Fibroblast of lung (primary cell): Measurements from ENCODE around the gene CDC16. TPM values are rescaled to one million over a fixed set of nuclear protein-coding genes. Genes with fewer than 3 reads are reported as not detected.

Experiments used
- DNase-seq, 2 donors: peaks; one replicate each; pipeline versions ENCODE4 v3.0.0 to v3.0.0-alpha.2; 2010; ENCODE audit warnings: low read depth in 2 of 2
- H2AFZ ChIP-seq: 2 replicates; pipeline ENCODE4 v1.5.1; 2012; ENCODE audit warnings: low read length, control low read depth, inconsistent platforms
- H3K27ac ChIP-seq: 2 replicates; pipeline ENCODE4 v1.5.1; 2011; ENCODE audit warnings: low read length, control low read depth; ENCODE audit not compliant: insufficient read depth
- H3K27me3 ChIP-seq: 2 replicates; pipeline ENCODE4 v1.5.1; 2011; ENCODE audit warnings: mild to moderate bottlenecking, low read length; ENCODE audit not compliant: control insufficient read depth, insufficient read depth
- H3K36me3 ChIP-seq: 2 replicates; pipeline ENCODE4 v1.5.1; 2011; ENCODE audit warnings: low read length; ENCODE audit not compliant: control insufficient read depth, insufficient read depth
- H3K4me1 ChIP-seq: 2 replicates; pipeline ENCODE4 v1.5.1; 2011; ENCODE audit warnings: low read length; ENCODE audit not compliant: control insufficient read depth, insufficient read depth; ENCODE audit errors: extremely low read depth
- H3K4me2 ChIP-seq: 2 replicates; pipeline ENCODE4 v1.5.1; 2011; ENCODE audit warnings: low read length, control low read depth; ENCODE audit not compliant: insufficient read depth; ENCODE audit errors: extremely low read depth
- H3K4me3 ChIP-seq, 4 experiments: fragments of 200-600 bp in 1 of 4; sonication (generic) in 1 of 4; replicated peaks in 1 of 4; 2 replicates each; pipeline ENCODE4 v1.5.1; 2011 to 2016; ENCODE audit warnings: low read length in 4 of 4, low read depth in 3 of 4, mild to moderate bottlenecking in 3 of 4, control low read depth in 2 of 4, inconsistent platforms in 1 of 4, mixed read lengths in 1 of 4; ENCODE audit not compliant: insufficient read depth in 1 of 4; ENCODE audit errors: control extremely low read depth in 1 of 4
- H3K79me2 ChIP-seq: 2 replicates; pipeline ENCODE4 v1.5.1; 2012; ENCODE audit warnings: mild to moderate bottlenecking, low read length, inconsistent platforms; ENCODE audit not compliant: control insufficient read depth, insufficient read depth
- H3K9ac ChIP-seq: 2 replicates; pipeline ENCODE4 v1.5.1; 2011; ENCODE audit warnings: mild to moderate bottlenecking, low read length, control low read depth; ENCODE audit not compliant: insufficient read depth
- H3K9me3 ChIP-seq: 2 replicates; pipeline ENCODE4 v1.5.1; 2012; ENCODE audit warnings: low read depth, low read length; ENCODE audit not compliant: control insufficient read depth, insufficient read depth
- H4K20me1 ChIP-seq: 2 replicates; pipeline ENCODE4 v1.5.1; 2011; ENCODE audit warnings: low read length; ENCODE audit not compliant: control insufficient read depth, insufficient read depth; ENCODE audit errors: extremely low read depth
- EZH2 ChIP-seq: IDR thresholded peaks from 2 replicates; pipeline ENCODE4 v1.5.1; 2012; ENCODE audit warnings: low read length, control low read depth, mild to moderate bottlenecking; ENCODE audit errors: missing control alignments
- polyA plus RNA-seq, 2 donors: library from polyadenylated mRNA; depleted of rRNA in 1 of 2; stranded (reverse) in 1 of 2; unstranded in 1 of 2; fragments of >200 nt; gene quantifications; 2 replicates each; pipeline ENCODE4 v1.2.1, GENCODE V29; 2011 to 2012; ENCODE audit warnings: missing spikeins in 1 of 2
- total RNA-seq: library from RNA; depleted of rRNA; stranded (reverse); fragments of >200 nt; gene quantifications from 2 replicates; pipeline ENCODE4 v1.2.1, GENCODE V29; 2014
- TF ChIP-seq, protein P1 (sequence below), 2 donors: IDR thresholded peaks in 1 of 2; conservative IDR thresholded peaks in 1 of 2; 1 replicate in 1 of 2; 2 replicates in 1 of 2; pipeline ENCODE4 v1.5.1; 2011 to 2012; ENCODE audit warnings: low read length in 2 of 2, control low read depth in 1 of 2, inconsistent platforms in 1 of 2, low read depth in 1 of 2, mild to moderate bottlenecking in 1 of 2

Gene CDC16
- total and polyA plus RNA-seq, 2 donors (not counting 1 experiment from before 2014, with no cell fraction given), result 52.2 to 101 TPM

DNA sequence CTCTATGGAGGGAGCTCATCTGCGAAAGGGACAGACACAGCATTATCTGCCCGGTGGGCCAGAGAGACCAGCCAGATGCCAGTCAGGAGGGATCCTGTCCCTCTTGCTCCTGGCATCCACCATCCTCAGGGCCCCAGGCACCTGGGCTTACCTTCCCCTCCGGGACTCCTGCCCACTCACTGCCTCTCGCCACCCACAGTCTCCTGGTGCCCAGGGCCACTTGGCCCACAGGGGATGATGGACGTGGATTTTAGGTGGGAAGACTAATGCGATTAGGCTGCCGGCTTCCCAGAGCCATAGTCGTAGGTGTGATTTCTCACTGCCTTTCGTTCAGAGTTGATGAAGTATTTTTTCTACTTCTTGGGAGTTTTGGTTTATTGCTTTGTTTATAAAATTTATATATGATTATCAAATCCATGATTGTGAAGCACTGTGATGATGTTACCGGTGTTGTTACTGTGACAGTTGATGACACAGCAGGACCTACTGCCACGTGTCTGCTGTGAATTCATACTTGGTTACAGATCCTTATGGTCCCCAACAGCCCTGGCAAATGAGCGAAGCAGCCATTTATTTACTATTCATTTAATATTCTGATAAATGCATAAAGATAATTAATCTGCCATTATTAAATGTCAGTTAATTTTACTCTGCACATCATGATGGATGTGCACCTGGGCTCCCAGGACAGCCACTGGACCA is 65.1 kb downstream of the CDC16 start:
- TF ChIP-seq EZH2, result no peak
- TF ChIP-seq, protein P1, sequence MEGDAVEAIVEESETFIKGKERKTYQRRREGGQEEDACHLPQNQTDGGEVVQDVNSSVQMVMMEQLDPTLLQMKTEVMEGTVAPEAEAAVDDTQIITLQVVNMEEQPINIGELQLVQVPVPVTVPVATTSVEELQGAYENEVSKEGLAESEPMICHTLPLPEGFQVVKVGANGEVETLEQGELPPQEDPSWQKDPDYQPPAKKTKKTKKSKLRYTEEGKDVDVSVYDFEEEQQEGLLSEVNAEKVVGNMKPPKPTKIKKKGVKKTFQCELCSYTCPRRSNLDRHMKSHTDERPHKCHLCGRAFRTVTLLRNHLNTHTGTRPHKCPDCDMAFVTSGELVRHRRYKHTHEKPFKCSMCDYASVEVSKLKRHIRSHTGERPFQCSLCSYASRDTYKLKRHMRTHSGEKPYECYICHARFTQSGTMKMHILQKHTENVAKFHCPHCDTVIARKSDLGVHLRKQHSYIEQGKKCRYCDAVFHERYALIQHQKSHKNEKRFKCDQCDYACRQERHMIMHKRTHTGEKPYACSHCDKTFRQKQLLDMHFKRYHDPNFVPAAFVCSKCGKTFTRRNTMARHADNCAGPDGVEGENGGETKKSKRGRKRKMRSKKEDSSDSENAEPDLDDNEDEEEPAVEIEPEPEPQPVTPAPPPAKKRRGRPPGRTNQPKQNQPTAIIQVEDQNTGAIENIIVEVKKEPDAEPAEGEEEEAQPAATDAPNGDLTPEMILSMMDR (conservative IDR thresholded peaks at IDR 0.05 in 1 of 2, IDR thresholded peaks at IDR 0.05 in 1 of 2; ENCODE audit: low read depth in 1 of 2, low read length in 2 of 2), result no peak
- Histone ChIP-seq H3K4me1 (no peaks in the 10 kb centered on the region), H3K36me3 (peaks cover 12% of the 10 kb centered on the region), H3K4me2 (no peak overlapping the region), H2AFZ (no peak overlapping the region), H3K9ac (no peak overlapping the region), H3K9me3 (no peaks in the 10 kb centered on the region), H3K27ac (no peak overlapping the region), H3K27me3 (no peaks in the 10 kb centered on the region), H3K79me2 (peaks cover 2% of the 10 kb centered on the region), H4K20me1 (no peaks in the 10 kb centered on the region), H3K4me3 (no peak overlapping the region)
- no peak for DNase-seq

- TF ChIP-seq, protein P1 (conservative IDR thresholded peaks at IDR 0.05 in 1 of 2, IDR thresholded peaks at IDR 0.05 in 1 of 2; ENCODE audit: low read depth in 1 of 2, low read length in 2 of 2), result no peak
- no peak for TF ChIP-seq EZH2
- Histone ChIP-seq H3K4me3 (no peak overlapping the region), H4K20me1 (no peaks in the 10 kb centered on the region), H2AFZ (no peak overlapping the region), H3K9ac (no peak overlapping the region), H3K36me3 (peaks cover 11% of the 10 kb centered on the region), H3K79me2 (no peaks in the 10 kb centered on the region), H3K4me2 (no peak overlapping the region), H3K27me3 (no peaks in the 10 kb centered on the region), H3K27ac (no peak overlapping the region), H3K9me3 (no peaks in the 10 kb centered on the region), H3K4me1 (no peaks in the 10 kb centered on the region)
- DNase-seq, result no peak
Observed at GRCh38 chr13:114303700-114304327, 69.1 kb downstream of the CDC16 start.

GRCh38 chr13:114304346-114305034 is 69.8 kb downstream of the CDC16 start:
- DNase-seq, result no peak
- Histone ChIP-seq H4K20me1 (no peaks in the 10 kb centered on the region), H3K4me1 (no peaks in the 10 kb centered on the region), H3K9me3 (no peaks in the 10 kb centered on the region), H3K36me3 (peaks cover 11% of the 10 kb centered on the region), H3K4me3 (no peak overlapping the region), H3K4me2 (no peak overlapping the region), H3K27ac (no peak overlapping the region), H3K79me2 (no peaks in the 10 kb centered on the region), H3K9ac (no peak overlapping the region), H2AFZ (no peak overlapping the region), H3K27me3 (no peaks in the 10 kb centered on the region)
- no peak for TF ChIP-seq EZH2
- TF ChIP-seq, protein P1 (conservative IDR thresholded peaks at IDR 0.05 in 1 of 2, IDR thresholded peaks at IDR 0.05 in 1 of 2; ENCODE audit: low read depth in 1 of 2, low read length in 2 of 2), result no peak
